K562 (cell line): Measurements from ENCODE around the gene UTP11. TPM values are rescaled to one million over a fixed set of nuclear protein-coding genes. Genes with fewer than 3 reads are reported as not detected.
A peak's percentile ranks its signal among the peaks of the same experiment; 100 is the strongest.

Experiments
- EP400 ChIP-seq: fragments of 450-650 bp; IDR thresholded peaks from 2 replicates; pipeline ENCODE4 v1.6.1; 2017; ENCODE audit warnings: antibody characterized with exemption, mild to moderate bottlenecking, moderate library complexity
- PML ChIP-seq: IDR thresholded peaks from 2 replicates; pipeline ENCODE4 v1.6.1; 2012; ENCODE audit warnings: low read length, inconsistent platforms
- TBL1XR1 ChIP-seq, 2 experiments: IDR thresholded peaks; 2 replicates each; pipeline ENCODE4 v1.6.1; 2012; ENCODE audit warnings: improper control_type of control experiment in 2 of 2, low read length in 2 of 2, mild to moderate bottlenecking in 1 of 2
- TOE1 ChIP-seq, 2 experiments: fragments of 450-650 bp in 1 of 2; sonication (generic) in 1 of 2; formaldehyde crosslinking in 1 of 2; IDR thresholded peaks; 2 replicates each; pipeline versions ENCODE4 v1.7.1 to v1.8.0; 2016 to 2022; ENCODE audit warnings: borderline replicate concordance in 2 of 2, mild to moderate bottlenecking in 2 of 2, antibody characterized with exemption in 1 of 2, inconsistent platforms in 1 of 2, low read depth in 1 of 2, missing genetic modification reagents in 1 of 2, moderate library complexity in 1 of 2
- XRCC5 ChIP-seq: fragments of 200-400 bp; formaldehyde crosslinking; IDR thresholded peaks from 2 replicates; pipeline ENCODE4 v1.6.1; 2017; ENCODE audit warnings: low read depth, mild to moderate bottlenecking, low read length
- polyA plus RNA-seq, 8 experiments: library from polyadenylated mRNA; depleted of rRNA in 4 of 8; stranded (reverse) in 5 of 8; unstranded in 3 of 8; fragments of >200 nt; fragmentation: Nextera tagmentation in 2 of 8; fragmentation: Illumina TruSeq in 1 of 8; extraction: Ambion mirVana in 2 of 8; extraction: Trizol in 1 of 8; gene quantifications; 2 replicates each; pipeline versions ENCODE4 v1.2.1 to v1.2.3, GENCODE V29; 2011 to 2014; ENCODE audit warnings: inconsistent platforms in 1 of 8, missing spikeins in 1 of 8
- total RNA-seq, 7 experiments: library from RNA; depleted of rRNA in 6 of 7; stranded (reverse); fragments of >200 nt in 6 of 7; fragmentation: Illumina TruSeq in 2 of 7; extraction: Trizol in 2 of 7; gene quantifications; 2 replicates each; pipeline versions ENCODE4 v1.2.1 to v1.2.3, GENCODE V29; 2011 to 2021; ENCODE audit warnings: low replicate concordance in 1 of 7
- TF ChIP-seq, protein P1 (sequence below): sonication (generic); formaldehyde crosslinking; IDR thresholded peaks from 2 replicates; pipeline ENCODE4 v1.8.0; 2022; ENCODE audit warnings: mild to moderate bottlenecking, missing genetic modification reagents

Gene UTP11
- total and polyA plus RNA-seq, 9 of the 15 experiments (the other 6 are each of a cell fraction or from before 2014, with no cell fraction given), result 91.1 to 378 (median 221) TPM

DNA sequence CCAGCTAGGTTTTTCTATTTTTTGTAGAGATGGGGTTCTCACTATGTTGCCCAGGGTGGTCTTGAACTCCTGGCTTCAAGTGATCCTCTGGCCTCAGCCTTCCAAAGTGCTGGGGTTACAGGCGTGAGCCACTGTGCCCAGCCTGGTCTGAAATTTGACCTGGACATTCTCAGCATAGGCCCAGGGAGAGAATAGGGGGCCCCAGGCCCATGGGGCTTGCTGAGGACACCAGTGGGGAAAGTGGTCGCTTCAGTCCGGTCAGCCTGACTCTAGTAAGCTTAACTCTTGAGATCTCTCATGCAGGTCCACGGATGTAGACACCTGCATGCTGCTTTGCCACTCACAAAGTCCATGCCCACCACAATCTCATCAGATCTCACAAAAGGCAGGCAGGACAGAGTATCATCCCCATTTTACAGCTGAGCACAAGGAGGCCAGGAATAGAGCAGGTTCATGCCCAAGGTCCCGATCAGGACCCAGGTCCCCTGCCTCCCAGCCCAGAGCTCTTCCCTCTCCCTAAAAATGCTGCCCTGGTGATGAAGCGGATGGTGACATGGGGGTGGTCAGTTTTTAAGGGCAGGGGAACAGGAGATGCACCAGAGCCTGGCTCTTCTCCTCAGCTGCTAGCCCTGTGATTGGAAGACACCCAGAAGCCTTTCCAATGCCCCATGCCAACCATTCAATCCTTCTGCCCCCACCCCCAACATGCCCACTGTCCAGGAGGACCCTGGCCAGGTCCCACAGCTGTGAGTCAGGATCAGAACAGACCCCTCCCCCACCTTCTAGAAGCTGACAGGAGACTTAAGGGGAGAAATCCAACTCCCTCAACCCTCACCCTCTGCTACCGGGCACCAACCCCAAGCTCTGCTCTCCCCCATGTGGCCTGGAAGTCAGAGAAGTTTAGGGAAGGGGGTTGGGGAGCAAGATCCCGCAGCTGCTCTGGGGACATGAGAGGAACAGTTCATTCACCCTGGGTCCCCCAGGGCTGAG, 9.0 kb upstream of the UTP11 start (continued):
- TF ChIP-seq, protein P1, sequence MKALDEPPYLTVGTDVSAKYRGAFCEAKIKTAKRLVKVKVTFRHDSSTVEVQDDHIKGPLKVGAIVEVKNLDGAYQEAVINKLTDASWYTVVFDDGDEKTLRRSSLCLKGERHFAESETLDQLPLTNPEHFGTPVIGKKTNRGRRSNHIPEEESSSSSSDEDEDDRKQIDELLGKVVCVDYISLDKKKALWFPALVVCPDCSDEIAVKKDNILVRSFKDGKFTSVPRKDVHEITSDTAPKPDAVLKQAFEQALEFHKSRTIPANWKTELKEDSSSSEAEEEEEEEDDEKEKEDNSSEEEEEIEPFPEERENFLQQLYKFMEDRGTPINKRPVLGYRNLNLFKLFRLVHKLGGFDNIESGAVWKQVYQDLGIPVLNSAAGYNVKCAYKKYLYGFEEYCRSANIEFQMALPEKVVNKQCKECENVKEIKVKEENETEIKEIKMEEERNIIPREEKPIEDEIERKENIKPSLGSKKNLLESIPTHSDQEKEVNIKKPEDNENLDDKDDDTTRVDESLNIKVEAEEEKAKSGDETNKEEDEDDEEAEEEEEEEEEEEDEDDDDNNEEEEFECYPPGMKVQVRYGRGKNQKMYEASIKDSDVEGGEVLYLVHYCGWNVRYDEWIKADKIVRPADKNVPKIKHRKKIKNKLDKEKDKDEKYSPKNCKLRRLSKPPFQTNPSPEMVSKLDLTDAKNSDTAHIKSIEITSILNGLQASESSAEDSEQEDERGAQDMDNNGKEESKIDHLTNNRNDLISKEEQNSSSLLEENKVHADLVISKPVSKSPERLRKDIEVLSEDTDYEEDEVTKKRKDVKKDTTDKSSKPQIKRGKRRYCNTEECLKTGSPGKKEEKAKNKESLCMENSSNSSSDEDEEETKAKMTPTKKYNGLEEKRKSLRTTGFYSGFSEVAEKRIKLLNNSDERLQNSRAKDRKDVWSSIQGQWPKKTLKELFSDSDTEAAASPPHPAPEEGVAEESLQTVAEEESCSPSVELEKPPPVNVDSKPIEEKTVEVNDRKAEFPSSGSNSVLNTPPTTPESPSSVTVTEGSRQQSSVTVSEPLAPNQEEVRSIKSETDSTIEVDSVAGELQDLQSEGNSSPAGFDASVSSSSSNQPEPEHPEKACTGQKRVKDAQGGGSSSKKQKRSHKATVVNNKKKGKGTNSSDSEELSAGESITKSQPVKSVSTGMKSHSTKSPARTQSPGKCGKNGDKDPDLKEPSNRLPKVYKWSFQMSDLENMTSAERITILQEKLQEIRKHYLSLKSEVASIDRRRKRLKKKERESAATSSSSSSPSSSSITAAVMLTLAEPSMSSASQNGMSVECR, result 0 out of 2 replicates have a peak, but pooled peaks have one; percentile 34
- TF ChIP-seq TBL1XR1 (IDR thresholded peaks at IDR 0.05; ENCODE audit: low read length in 2 of 2), result peak; percentile 19 to 48; a peak in 1 of 4 replicates
- TF ChIP-seq EP400, result 0 out of 2 replicates have a peak, but pooled peaks have one; percentile 20
- no peak for TF ChIP-seq XRCC5
- TF ChIP-seq TOE1 (IDR thresholded peaks at IDR 0.05; ENCODE audit: borderline replicate concordance), result no peak
- no peak for TF ChIP-seq TOE1 (CRISPR knock-in tag; IDR thresholded peaks at IDR 0.05; ENCODE audit: borderline replicate concordance, low read depth)
- TF ChIP-seq PML, result no peak
